SK-N-SH treated with all-trans-retinoic acid at 6 μM for 48 hours (cell line): Measurements from ENCODE around the gene ALDOC.

Experiments used
- ATAC-seq: fragments of 200-7000 bp; cut with Tn5 transposase; 3 replicates; pipeline ENCODE4 v1.9.1; 2020; ENCODE audit warnings: mild to moderate bottlenecking, moderate library complexity
- BACH2 ChIP-seq: fragments of 250-450 bp; sonication (Bioruptor Pico); IDR thresholded peaks from 2 replicates; pipeline ENCODE4 v1.9.0; 2021; ENCODE audit warnings: mild to moderate bottlenecking, borderline replicate concordance
- CSDC2 ChIP-seq: fragments of 250-450 bp; sonication (Bioruptor Pico); IDR thresholded peaks from 2 replicates; pipeline ENCODE4 v1.5.0; 2020; ENCODE audit warnings: mild to moderate bottlenecking, moderate library complexity
- ESRRG ChIP-seq: fragments of 250-450 bp; sonication (Bioruptor Pico); IDR thresholded peaks from 2 replicates; pipeline ENCODE4 v1.6.1; 2021; ENCODE audit warnings: mild to moderate bottlenecking
- ISL1 ChIP-seq: fragments of 250-450 bp; sonication (Bioruptor Pico); IDR thresholded peaks from 2 replicates; pipeline ENCODE4 v2.1.2; 2022; ENCODE audit warnings: mild to moderate bottlenecking, moderate library complexity
- OSR1 ChIP-seq: fragments of 250-450 bp; sonication (Bioruptor Pico); IDR thresholded peaks from 2 replicates; pipeline ENCODE4 v1.8.0; 2022; ENCODE audit warnings: moderate library complexity, mild to moderate bottlenecking, inconsistent platforms
- PPARA ChIP-seq: fragments of 250-450 bp; sonication (Bioruptor Pico); IDR thresholded peaks from 2 replicates; pipeline ENCODE4 v1.5.0; 2020; ENCODE audit warnings: mild to moderate bottlenecking, borderline replicate concordance
- RARB ChIP-seq: fragments of 250-450 bp; sonication (Bioruptor Pico); IDR thresholded peaks from 2 replicates; pipeline ENCODE4 v1.8.0; 2021; ENCODE audit warnings: mild to moderate bottlenecking, moderate library complexity
- SNAI2 ChIP-seq: fragments of 250-450 bp; sonication (Bioruptor Pico); IDR thresholded peaks from 2 replicates; pipeline ENCODE4 v1.5.0; 2020; ENCODE audit warnings: mild to moderate bottlenecking, moderate library complexity
- TCF4 ChIP-seq: fragments of 250-450 bp; sonication (Bioruptor Pico); IDR thresholded peaks from 2 replicates; pipeline ENCODE4 v1.8.0; 2021; ENCODE audit warnings: mild to moderate bottlenecking, moderate library complexity, borderline replicate concordance
- TOX ChIP-seq: fragments of 250-450 bp; sonication (Bioruptor Pico); IDR thresholded peaks from 2 replicates; pipeline ENCODE4 v1.8.0; 2021; ENCODE audit warnings: mild to moderate bottlenecking, moderate library complexity, borderline replicate concordance
- ZC3H10 ChIP-seq: fragments of 250-450 bp; sonication (Bioruptor Pico); IDR thresholded peaks from 2 replicates; pipeline ENCODE4 v1.5.1; 2021; ENCODE audit warnings: mild to moderate bottlenecking, moderate library complexity
- ZNF565 ChIP-seq: fragments of 450-650 bp; formaldehyde crosslinking; conservative IDR thresholded peaks from 2 replicates; pipeline ENCODE4 v1.5.0; 2020; ENCODE audit warnings: low read depth, mild to moderate bottlenecking, moderate library complexity
- ZNF70 ChIP-seq: fragments of 450-650 bp; formaldehyde crosslinking; IDR thresholded peaks from 2 replicates; pipeline ENCODE4 v1.5.0; 2020; ENCODE audit warnings: mild to moderate bottlenecking, moderate library complexity
- ZNF8 ChIP-seq: fragments of 450-650 bp; formaldehyde crosslinking; IDR thresholded peaks from 2 replicates; pipeline ENCODE4 v1.5.0; 2020; ENCODE audit warnings: mild to moderate bottlenecking, moderate library complexity
- TF ChIP-seq, protein P1 (sequence below): fragments of 250-450 bp; sonication (Bioruptor Pico); IDR thresholded peaks from 2 replicates; pipeline ENCODE4 v1.5.1; 2021; ENCODE audit warnings: mild to moderate bottlenecking, moderate library complexity
- TF ChIP-seq, protein P2 (sequence below): fragments of 250-450 bp; sonication (Bioruptor Pico); IDR thresholded peaks from 2 replicates; pipeline ENCODE4 v1.5.0; 2020; ENCODE audit warnings: mild to moderate bottlenecking, moderate library complexity
- TF ChIP-seq, protein P3 (sequence below): fragments of 250-450 bp; sonication (Bioruptor Pico); IDR thresholded peaks from 2 replicates; pipeline ENCODE4 v1.8.0; 2021; ENCODE audit warnings: low read depth, mild to moderate bottlenecking, moderate library complexity, borderline replicate concordance
- TF ChIP-seq, protein P4 (sequence below): fragments of 250-450 bp; sonication (Bioruptor Pico); IDR thresholded peaks from 2 replicates; pipeline ENCODE4 v1.8.0; 2020; ENCODE audit warnings: mild to moderate bottlenecking, moderate library complexity, borderline replicate concordance
- TF ChIP-seq, protein P5 (sequence below): fragments of 250-450 bp; sonication (Bioruptor Pico); IDR thresholded peaks from 2 replicates; pipeline ENCODE4 v1.5.1; 2020; ENCODE audit warnings: low read depth, mild to moderate bottlenecking, moderate library complexity

The ALDOC gene

DNA sequence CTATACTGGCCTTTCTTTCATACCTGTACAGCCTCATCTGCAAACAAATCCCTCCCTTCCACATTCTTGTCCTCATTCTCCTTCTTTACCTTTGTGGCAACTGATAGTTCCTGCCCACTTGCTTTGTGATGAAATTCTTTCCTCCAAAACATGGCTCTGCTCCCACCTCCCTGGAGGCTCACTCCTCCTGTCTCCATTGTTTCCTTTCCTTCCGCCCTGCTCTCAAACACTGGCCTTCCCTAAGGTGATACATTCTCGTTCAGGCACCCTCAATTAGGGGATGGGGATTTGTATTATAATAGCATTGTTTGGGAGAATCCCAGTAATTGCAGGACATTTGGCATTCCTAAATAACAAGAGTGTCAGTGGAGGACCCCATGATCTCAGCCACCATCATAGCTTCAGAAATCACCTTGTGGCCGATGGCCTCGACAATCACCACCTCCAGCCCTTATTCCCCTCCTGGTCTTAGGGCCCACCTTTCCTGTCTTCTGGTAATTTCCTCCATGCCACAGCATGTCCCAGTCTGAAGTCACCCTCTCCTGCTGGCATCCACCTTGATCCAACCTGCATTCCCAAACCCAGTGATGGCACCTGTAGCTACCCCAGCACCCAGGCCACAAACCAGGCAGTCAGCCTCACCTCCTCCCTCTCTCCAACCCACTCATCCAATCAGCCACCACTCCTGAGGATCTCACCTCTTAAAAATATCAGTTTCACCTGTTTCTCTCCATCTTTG is 32.1 kb downstream of the ALDOC start (continued):
- TF ChIP-seq, protein P1, sequence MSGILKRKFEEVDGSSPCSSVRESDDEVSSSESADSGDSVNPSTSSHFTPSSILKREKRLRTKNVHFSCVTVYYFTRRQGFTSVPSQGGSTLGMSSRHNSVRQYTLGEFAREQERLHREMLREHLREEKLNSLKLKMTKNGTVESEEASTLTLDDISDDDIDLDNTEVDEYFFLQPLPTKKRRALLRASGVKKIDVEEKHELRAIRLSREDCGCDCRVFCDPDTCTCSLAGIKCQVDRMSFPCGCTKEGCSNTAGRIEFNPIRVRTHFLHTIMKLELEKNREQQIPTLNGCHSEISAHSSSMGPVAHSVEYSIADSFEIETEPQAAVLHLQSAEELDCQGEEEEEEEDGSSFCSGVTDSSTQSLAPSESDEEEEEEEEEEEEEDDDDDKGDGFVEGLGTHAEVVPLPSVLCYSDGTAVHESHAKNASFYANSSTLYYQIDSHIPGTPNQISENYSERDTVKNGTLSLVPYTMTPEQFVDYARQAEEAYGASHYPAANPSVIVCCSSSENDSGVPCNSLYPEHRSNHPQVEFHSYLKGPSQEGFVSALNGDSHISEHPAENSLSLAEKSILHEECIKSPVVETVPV (CRISPR knock-in tag): no peak
- no peak for TF ChIP-seq OSR1 (CRISPR knock-in tag)
- TF ChIP-seq, protein P2, sequence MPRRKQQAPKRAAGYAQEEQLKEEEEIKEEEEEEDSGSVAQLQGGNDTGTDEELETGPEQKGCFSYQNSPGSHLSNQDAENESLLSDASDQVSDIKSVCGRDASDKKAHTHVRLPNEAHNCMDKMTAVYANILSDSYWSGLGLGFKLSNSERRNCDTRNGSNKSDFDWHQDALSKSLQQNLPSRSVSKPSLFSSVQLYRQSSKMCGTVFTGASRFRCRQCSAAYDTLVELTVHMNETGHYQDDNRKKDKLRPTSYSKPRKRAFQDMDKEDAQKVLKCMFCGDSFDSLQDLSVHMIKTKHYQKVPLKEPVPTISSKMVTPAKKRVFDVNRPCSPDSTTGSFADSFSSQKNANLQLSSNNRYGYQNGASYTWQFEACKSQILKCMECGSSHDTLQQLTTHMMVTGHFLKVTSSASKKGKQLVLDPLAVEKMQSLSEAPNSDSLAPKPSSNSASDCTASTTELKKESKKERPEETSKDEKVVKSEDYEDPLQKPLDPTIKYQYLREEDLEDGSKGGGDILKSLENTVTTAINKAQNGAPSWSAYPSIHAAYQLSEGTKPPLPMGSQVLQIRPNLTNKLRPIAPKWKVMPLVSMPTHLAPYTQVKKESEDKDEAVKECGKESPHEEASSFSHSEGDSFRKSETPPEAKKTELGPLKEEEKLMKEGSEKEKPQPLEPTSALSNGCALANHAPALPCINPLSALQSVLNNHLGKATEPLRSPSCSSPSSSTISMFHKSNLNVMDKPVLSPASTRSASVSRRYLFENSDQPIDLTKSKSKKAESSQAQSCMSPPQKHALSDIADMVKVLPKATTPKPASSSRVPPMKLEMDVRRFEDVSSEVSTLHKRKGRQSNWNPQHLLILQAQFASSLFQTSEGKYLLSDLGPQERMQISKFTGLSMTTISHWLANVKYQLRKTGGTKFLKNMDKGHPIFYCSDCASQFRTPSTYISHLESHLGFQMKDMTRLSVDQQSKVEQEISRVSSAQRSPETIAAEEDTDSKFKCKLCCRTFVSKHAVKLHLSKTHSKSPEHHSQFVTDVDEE (CRISPR knock-in tag): no peak
- TF ChIP-seq ZNF8 (CRISPR knock-in tag): no peak

DNA sequence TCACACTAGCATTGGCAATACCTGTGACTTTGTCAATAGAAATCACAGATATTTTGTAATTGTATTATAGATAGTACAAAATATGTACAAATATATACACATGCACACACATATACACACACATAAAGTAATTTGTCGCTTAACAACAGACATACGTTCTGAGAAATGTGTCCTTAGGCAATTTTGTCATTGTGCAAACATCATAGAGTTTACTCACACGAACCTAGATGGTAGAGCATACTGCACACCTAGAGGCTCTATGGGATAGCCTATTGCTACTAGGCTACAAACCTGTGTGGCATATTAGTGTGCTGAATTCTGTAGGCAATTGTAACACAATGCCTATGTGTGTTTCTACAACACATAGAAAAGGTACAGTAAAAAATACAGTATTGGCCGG is 35.3 kb downstream of the ALDOC start:
- no peak for ATAC-seq
- TF ChIP-seq ZNF565 (no peak), TCF4 (no peak), ZC3H10 (CRISPR knock-in tag) (no peak)
- TF ChIP-seq, protein P3, sequence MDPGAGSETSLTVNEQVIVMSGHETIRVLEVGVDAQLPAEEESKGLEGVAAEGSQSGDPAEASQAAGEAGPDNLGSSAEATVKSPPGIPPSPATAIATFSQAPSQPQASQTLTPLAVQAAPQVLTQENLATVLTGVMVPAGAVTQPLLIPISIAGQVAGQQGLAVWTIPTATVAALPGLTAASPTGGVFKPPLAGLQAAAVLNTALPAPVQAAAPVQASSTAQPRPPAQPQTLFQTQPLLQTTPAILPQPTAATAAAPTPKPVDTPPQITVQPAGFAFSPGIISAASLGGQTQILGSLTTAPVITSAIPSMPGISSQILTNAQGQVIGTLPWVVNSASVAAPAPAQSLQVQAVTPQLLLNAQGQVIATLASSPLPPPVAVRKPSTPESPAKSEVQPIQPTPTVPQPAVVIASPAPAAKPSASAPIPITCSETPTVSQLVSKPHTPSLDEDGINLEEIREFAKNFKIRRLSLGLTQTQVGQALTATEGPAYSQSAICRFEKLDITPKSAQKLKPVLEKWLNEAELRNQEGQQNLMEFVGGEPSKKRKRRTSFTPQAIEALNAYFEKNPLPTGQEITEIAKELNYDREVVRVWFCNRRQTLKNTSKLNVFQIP (CRISPR knock-in tag): no peak

DNA sequence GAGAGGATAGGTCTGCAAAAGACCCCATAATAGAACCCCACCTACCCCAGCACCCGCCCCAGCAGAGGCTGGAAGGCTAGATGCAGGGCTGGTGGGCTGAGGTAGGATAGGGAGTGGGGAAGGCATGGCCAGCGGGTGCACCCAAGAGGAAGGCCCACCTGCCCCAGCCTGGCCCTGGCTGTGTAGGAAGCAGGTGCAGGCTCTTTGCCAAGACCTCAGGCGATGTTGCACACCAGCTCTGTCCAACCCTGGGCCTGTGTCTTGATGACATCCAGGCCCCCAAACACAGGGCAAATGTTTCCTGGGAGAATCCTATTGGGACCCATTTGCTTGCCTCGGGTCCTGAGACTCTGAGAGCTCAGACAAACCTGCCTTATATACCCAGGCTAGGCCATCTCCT is 36.5 kb downstream of the ALDOC start:
- no peak for TF ChIP-seq PPARA (CRISPR knock-in tag)
- TF ChIP-seq RARB: no peak
- no peak for TF ChIP-seq ZNF565
- TF ChIP-seq BACH2 (CRISPR knock-in tag): no peak
- no peak for TF ChIP-seq ESRRG (CRISPR knock-in tag)
- TF ChIP-seq, protein P3 (CRISPR knock-in tag): no peak
- no peak for ATAC-seq

DNA sequence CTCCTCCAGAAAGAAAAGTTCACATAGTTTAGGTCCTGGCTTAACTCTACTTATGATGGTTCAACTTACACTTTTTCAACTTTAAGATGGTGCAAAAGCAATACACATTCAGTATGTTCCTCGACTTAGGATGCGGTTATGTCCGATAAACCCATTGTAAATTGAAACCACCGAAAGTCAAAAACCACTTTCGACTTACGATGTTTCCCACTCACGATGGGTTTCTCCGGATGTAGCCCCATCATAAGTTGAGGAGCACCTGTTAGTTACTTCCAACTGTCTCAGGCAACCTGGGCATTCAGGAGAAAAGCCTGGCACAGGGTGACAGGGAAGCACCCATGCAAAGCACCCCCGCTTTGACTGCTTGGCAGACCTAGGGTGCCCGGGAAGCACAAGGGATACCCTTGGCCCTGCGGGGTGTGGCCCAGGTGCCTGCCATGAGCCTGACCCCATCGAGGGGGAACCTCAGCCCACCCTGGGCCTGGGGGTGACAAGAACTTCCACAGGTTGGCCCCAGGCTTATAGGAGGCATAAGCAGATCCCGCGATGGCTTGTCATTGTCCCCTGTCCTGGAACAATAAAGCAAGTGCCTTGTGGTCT is 38.3 kb downstream of the ALDOC start:
- no peak for ATAC-seq
- TF ChIP-seq, protein P4, sequence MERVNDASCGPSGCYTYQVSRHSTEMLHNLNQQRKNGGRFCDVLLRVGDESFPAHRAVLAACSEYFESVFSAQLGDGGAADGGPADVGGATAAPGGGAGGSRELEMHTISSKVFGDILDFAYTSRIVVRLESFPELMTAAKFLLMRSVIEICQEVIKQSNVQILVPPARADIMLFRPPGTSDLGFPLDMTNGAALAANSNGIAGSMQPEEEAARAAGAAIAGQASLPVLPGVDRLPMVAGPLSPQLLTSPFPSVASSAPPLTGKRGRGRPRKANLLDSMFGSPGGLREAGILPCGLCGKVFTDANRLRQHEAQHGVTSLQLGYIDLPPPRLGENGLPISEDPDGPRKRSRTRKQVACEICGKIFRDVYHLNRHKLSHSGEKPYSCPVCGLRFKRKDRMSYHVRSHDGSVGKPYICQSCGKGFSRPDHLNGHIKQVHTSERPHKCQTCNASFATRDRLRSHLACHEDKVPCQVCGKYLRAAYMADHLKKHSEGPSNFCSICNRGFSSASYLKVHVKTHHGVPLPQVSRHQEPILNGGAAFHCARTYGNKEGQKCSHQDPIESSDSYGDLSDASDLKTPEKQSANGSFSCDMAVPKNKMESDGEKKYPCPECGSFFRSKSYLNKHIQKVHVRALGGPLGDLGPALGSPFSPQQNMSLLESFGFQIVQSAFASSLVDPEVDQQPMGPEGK: no peak
- TF ChIP-seq, protein P5, sequence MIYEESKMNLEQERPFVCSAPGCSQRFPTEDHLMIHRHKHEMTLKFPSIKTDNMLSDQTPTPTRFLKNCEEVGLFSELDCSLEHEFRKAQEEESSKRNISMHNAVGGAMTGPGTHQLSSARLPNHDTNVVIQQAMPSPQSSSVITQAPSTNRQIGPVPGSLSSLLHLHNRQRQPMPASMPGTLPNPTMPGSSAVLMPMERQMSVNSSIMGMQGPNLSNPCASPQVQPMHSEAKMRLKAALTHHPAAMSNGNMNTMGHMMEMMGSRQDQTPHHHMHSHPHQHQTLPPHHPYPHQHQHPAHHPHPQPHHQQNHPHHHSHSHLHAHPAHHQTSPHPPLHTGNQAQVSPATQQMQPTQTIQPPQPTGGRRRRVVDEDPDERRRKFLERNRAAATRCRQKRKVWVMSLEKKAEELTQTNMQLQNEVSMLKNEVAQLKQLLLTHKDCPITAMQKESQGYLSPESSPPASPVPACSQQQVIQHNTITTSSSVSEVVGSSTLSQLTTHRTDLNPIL (CRISPR knock-in tag): no peak
- TF ChIP-seq ISL1 (CRISPR knock-in tag) (no peak), TCF4 (no peak), ZNF70 (CRISPR knock-in tag) (no peak), CSDC2 (CRISPR knock-in tag) (no peak), SNAI2 (CRISPR knock-in tag) (no peak), ZNF8 (CRISPR knock-in tag) (no peak), TOX (CRISPR knock-in tag) (no peak)
- TF ChIP-seq, protein P3 (CRISPR knock-in tag): no peak
- TF ChIP-seq, all 23 proteins: peak for 0
